HCT116 (cell line): ENCODE results near the gene AKAP5. TPM values are rescaled to one million over a fixed set of nuclear protein-coding genes. Genes with fewer than 3 reads are reported as not detected.

Experiments used
- ATAC-seq: fragments of 200-7000 bp; cut with Tn5 transposase; 2 replicates; pipeline ENCODE4 v1.9.1; 2020; ENCODE audit warnings: mild to moderate bottlenecking, moderate library complexity
- BruUV-seq: library from RNA; stranded (reverse); fragments of 400-500 nt; replicated peaks from 2 replicates; lab custom pipeline; 2021; lab: Mats Ljungman, UMichigan
- CTCF ChIA-PET: fragments of 300-600 bp; sonication (Branson Sonifier 250); formaldehyde crosslinking; loops from one replicate; lab custom pipeline; 2021; ENCODE audit warnings: antibody characterized with exemption; lab: Charles Lee
- POLR2A ChIA-PET: fragments of 300-600, 350-600 bp; sonication (Branson Sonifier 250); formaldehyde crosslinking; loops from one replicate; lab custom pipeline; 2021; ENCODE audit warnings: antibody characterized with exemption; lab: Charles Lee
- RAD21 ChIA-PET, 2 experiments: fragments of 300-600 bp; sonication (Branson Sonifier 250); formaldehyde crosslinking; loops; one replicate each; lab custom pipeline; 2023; ENCODE audit warnings: low total read pairs in 2 of 2; ENCODE audit not compliant: uncharacterized antibody in 2 of 2, unreplicated experiment in 2 of 2, low non-redundant PET in 1 of 2; lab: Charles Lee
- DNase-seq: peaks from one replicate; pipeline ENCODE4 v3.0.0-alpha.2; 2010; ENCODE audit warnings: low read depth, low spot score
- H2AFZ ChIP-seq: fragments of 200-600 bp; shearing (Covaris generic), sonication (generic); 2 replicates; pipeline ENCODE4 v1.6.1; 2017; ENCODE audit warnings: low read depth, mixed run types, mixed read lengths, antibody characterized with exemption, low read length; ENCODE audit not compliant: poor library complexity, severe bottlenecking
- H3K27ac ChIP-seq: 2 replicates; pipeline ENCODE4 v1.5.1; 2012; ENCODE audit warnings: low read depth, low read length
- H3K27me3 ChIP-seq: fragments of 200-600 bp; sonication (generic); 2 replicates; pipeline ENCODE4 v1.6.1; 2016; ENCODE audit warnings: mixed run types, low read length, mixed read lengths; ENCODE audit not compliant: insufficient read depth
- H3K36me3 ChIP-seq, 2 experiments: fragments of 200-500 bp in 1 of 2; fragments of 200-600 bp in 1 of 2; sonication (Bioruptor generic) in 1 of 2; sonication (generic) in 1 of 2; 2 replicates each; pipeline versions ENCODE4 v1.5.1 to v1.6.1; 2014 to 2016; ENCODE audit warnings: low read length in 2 of 2, inconsistent platforms in 1 of 2, mixed read lengths in 1 of 2, mixed run types in 1 of 2; ENCODE audit not compliant: insufficient read depth in 2 of 2, control insufficient read depth in 1 of 2
- H3K4me1 ChIP-seq, 2 experiments: fragments of 200-600 bp in 1 of 2; sonication (generic) in 1 of 2; 2 replicates each; pipeline versions ENCODE4 v1.5.1 to v1.6.1; 2012 to 2017; ENCODE audit warnings: low read length in 2 of 2, inconsistent platforms in 1 of 2, mild to moderate bottlenecking in 1 of 2, mixed read lengths in 1 of 2, mixed run types in 1 of 2, moderate library complexity in 1 of 2; ENCODE audit not compliant: insufficient read depth in 2 of 2, control insufficient read depth in 1 of 2
- H3K4me2 ChIP-seq: fragments of 200-600 bp; sonication (generic); 2 replicates; pipeline ENCODE4 v1.6.1; 2017; ENCODE audit warnings: mixed run types, low read length, mixed read lengths
- H3K4me3 ChIP-seq, 2 experiments: fragments of 200-600 bp in 1 of 2; sonication (generic) in 1 of 2; replicated peaks in 1 of 2; 2 replicates each; pipeline ENCODE4 v1.5.1; 2011 to 2016; ENCODE audit warnings: low read length in 2 of 2, control low read depth in 1 of 2, low read depth in 1 of 2, mild to moderate bottlenecking in 1 of 2, mixed read lengths in 1 of 2, mixed run types in 1 of 2
- H3K79me2 ChIP-seq: fragments of 200-600 bp; sonication (generic); 2 replicates; pipeline ENCODE4 v1.6.1; 2017; ENCODE audit warnings: mild to moderate bottlenecking, mixed run types, low read length, moderate library complexity, mixed read lengths; ENCODE audit not compliant: insufficient read depth
- H3K9ac ChIP-seq: fragments of 200-600 bp; sonication (generic); 2 replicates; pipeline ENCODE4 v1.6.1; 2016; ENCODE audit warnings: low read length, mixed read lengths
- H3K9me2 ChIP-seq: fragments of 200-600 bp; sonication (generic), shearing (Covaris generic); 2 replicates; pipeline ENCODE4 v1.6.1; 2017; ENCODE audit warnings: mixed run types, mild to moderate bottlenecking, moderate library complexity; ENCODE audit not compliant: insufficient read depth
- H3K9me3 ChIP-seq, 2 experiments: fragments of 200-500 bp in 1 of 2; fragments of 200-600 bp in 1 of 2; sonication (Bioruptor generic) in 1 of 2; sonication (generic) in 1 of 2; 2 replicates each; pipeline ENCODE4 v1.6.1; 2014 to 2017; ENCODE audit warnings: low read length in 2 of 2, mixed read lengths in 2 of 2, inconsistent platforms in 1 of 2, low read depth in 1 of 2, mild to moderate bottlenecking in 1 of 2, mixed run types in 1 of 2, moderate library complexity in 1 of 2; ENCODE audit not compliant: control insufficient read depth in 1 of 2, insufficient read depth in 1 of 2
- H4K20me1 ChIP-seq: fragments of 200-600 bp; sonication (generic), shearing (Covaris generic); 2 replicates; pipeline ENCODE4 v1.6.1; 2017; ENCODE audit warnings: mixed run types, mild to moderate bottlenecking, moderate library complexity; ENCODE audit not compliant: insufficient read depth
- CBX3 ChIP-seq: IDR thresholded peaks from 2 replicates; pipeline ENCODE4 v1.6.1; 2012; ENCODE audit warnings: low read depth
- FOSL1 ChIP-seq: IDR thresholded peaks from 2 replicates; pipeline ENCODE4 v1.6.1; 2012; ENCODE audit warnings: low read depth
- JUND ChIP-seq: IDR thresholded peaks from 2 replicates; pipeline ENCODE4 v1.6.1; 2012
- REST ChIP-seq: IDR thresholded peaks from 2 replicates; pipeline ENCODE4 v1.6.1; 2012; ENCODE audit warnings: low read depth
- SIN3A ChIP-seq: IDR thresholded peaks from 2 replicates; pipeline ENCODE4 v1.6.1; 2012; ENCODE audit warnings: low read depth
- SP1 ChIP-seq: IDR thresholded peaks from 2 replicates; pipeline ENCODE4 v1.6.1; 2012; ENCODE audit warnings: low read depth
- TCF7L2 ChIP-seq: IDR thresholded peaks from 2 replicates; pipeline ENCODE4 v1.7.0; 2011; ENCODE audit warnings: borderline replicate concordance, inconsistent platforms; ENCODE audit not compliant: insufficient read depth, insufficient read length; ENCODE audit errors: extremely low read depth
- intact Hi-C: fragments of 100-400 bp; cut with micrococcal nuclease; formaldehyde crosslinking; loops from 2 replicates; pipeline ENCODE4 v1.10.0; 2022
- total RNA-seq: library from RNA; stranded (reverse); gene quantifications from one replicate; pipeline ENCODE4 v1.2.1, GENCODE V29; 2021; ENCODE audit not compliant: unreplicated experiment

Gene AKAP5
- total RNA-seq, 1 experiment from 2014 or later, result 0.54 TPM

GRCh38 chr14:64438181-64438841, 27.0 kb upstream of the AKAP5 start:
- intact Hi-C loops, result no loop called here
- Histone ChIP-seq H3K4me1 (peaks cover 32 to 34% of the 10 kb centered on the region in 2 experiments), H3K4me3 (peak overlapping the region in 1 of 2 experiments; percentile 39; a peak in 3 of 4 replicates)

GRCh38 chr14:64439141-64439540, 26.2 kb upstream of the AKAP5 start:
- Histone ChIP-seq H3K27ac (peak overlapping the region; percentile 89; the same call in 1 of the 2 replicates), H3K4me2 (peak overlapping the region; percentile 69), H3K4me1 (peaks cover 32 to 34% of the 10 kb centered on the region in 2 experiments), H3K79me2 (no peaks in the 10 kb centered on the region), H3K9me2 (no peaks in the 10 kb centered on the region), H3K9ac (peak overlapping the region; percentile 41; the same call in 1 of the 2 replicates), H3K9me3 (no peaks in the 10 kb centered on the region), H3K36me3 (peaks cover 31 to 48% of the 10 kb centered on the region in 2 experiments), H3K4me3 (no peak overlapping the region), H4K20me1 (no peaks in the 10 kb centered on the region), H2AFZ (no peak overlapping the region), H3K27me3 (no peaks in the 10 kb centered on the region)
- RAD21 ChIA-PET, result no interaction called here
- CTCF ChIA-PET, result no interaction called here
- POLR2A ChIA-PET, result no interaction called here
- no peak for ATAC-seq
- BruUV-seq, result no TSS peak
- no peak for TF ChIP-seq REST
- no peak for TF ChIP-seq CBX3
- no peak for DNase-seq
- intact Hi-C loops, result no loop called here

More at GRCh38 chr14:64438181-64438841, 27.0 kb upstream of the AKAP5 start:
- Histone ChIP-seq H4K20me1 (no peaks in the 10 kb centered on the region), H3K27ac (peak overlapping the region; percentile 89), H3K36me3 (peaks cover 33 to 45% of the 10 kb centered on the region in 2 experiments), H3K9me2 (no peaks in the 10 kb centered on the region), H3K9me3 (no peaks in the 10 kb centered on the region), H3K9ac (peak overlapping the region; percentile 41), H3K27me3 (no peaks in the 10 kb centered on the region), H3K4me2 (peak overlapping the region; percentile 69), H3K79me2 (no peaks in the 10 kb centered on the region), H2AFZ (no peak overlapping the region)
- CTCF ChIA-PET, result interaction anchor here (0.8 kb wide), 1 partner anchor 9 kb away, joined by 3 read pairs; no protein-coding TSS in a partner anchor
- no TSS peak for BruUV-seq
- POLR2A ChIA-PET, result no interaction called here
- RAD21 ChIA-PET, result no interaction called here
- ATAC-seq (peak; percentile 87), DNase-seq (peak; percentile 65)
- TF ChIP-seq SIN3A, result peak; percentile 31; the same call in 1 of the 2 replicates
- TF ChIP-seq FOSL1, result peak; percentile 42
- TF ChIP-seq JUND, result peak; percentile 35; the same call in 1 of the 2 replicates
- no peak for TF ChIP-seq TCF7L2
- TF ChIP-seq SP1, result peak; percentile 48; the same call in 1 of the 2 replicates
